ENCODE data around the gene CNOT4.
"Not testable (repeated sequence)": the region's sequence is repeated elsewhere in the genome, so short reads cannot be mapped to it uniquely, and the experiment has no call there.

CNOT4 gene

DNA sequence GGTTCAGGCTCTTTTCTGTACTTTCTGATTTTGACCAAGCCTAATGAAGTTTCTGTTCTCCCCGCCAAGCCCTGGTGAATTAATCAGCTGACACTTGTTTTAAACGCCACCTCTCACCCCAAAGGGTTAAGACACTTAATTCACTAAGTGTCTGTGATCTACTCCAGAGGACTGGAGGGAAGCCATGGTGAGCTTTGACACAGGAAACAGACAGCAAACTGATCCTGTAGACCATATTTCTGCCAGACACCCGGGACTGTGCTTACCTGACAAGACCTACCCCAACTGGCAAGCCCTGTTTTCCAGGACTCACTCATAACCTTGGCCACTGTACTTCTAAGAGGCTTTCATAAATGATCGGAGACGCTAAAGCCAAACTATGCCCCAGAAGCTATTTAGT lies 150.3 kb downstream of the CNOT4 start:
- no peak for DNase-seq (ENCODE audit: low read depth)
- H3K4me3 ChIP-seq (ENCODE audit: low read length): no peak overlapping the region
- TF ChIP-seq CTCF (conservative IDR thresholded peaks at IDR 0.05; ENCODE audit: low read length): no peak

DNA sequence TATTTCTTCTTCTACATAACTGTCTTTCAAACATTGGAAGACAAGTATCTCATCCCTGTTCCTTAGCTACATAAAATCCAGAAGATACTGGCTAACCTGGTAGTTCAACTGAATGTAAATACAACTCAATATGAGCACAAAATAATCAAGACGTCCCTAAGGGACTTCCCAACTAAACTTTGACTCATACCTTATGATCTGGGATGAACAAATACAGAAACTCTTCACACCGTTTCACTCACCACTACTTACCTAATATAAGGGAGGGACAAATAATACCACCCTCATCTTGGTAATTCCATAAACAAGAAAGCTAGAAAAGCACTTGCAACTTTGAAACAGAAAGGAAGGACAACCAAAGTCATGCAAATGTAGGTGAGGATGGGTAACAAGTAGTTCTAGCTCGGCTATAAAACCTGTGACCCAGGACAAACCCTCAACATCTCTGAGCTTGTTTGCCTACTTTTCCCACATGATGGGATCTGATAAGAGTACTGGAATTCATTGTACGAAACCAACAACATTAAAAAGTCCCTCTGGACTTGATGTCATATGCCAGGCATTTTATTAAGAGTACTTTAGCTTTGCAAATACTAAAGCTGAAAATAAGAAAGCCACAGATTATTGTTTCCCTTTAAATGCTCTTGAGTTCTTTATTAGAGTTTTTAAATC lies 154.4 kb downstream of the CNOT4 start:
- no peak for TF ChIP-seq CTCF (conservative IDR thresholded peaks at IDR 0.05; ENCODE audit: low read length)
- H3K4me3 ChIP-seq (ENCODE audit: low read length): no peak overlapping the region
- DNase-seq (ENCODE audit: low read depth): no peak

DNA sequence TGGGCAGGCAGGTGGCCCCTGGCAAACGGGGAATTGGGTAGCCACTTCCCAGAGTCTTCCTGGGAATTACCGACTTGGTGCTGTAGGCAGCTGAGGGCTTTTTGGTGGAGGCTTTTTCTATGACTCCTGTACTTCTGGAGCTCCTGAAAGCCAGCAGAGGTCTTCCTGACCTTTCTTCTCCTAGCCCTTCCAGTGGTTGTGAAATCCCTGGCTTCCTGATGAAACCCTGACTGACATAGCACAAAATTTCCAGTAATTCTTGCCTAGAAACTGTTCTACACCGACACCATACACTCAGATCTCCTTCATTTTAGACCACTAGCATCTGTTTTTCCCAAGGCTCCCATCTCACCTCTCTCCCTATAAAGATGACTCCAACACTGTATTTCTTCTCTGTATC lies 156.1 kb downstream of the CNOT4 start:
- no peak overlapping the region for H3K4me3 ChIP-seq (ENCODE audit: low read length)
- DNase-seq (ENCODE audit: low read depth): no peak
- no peak for TF ChIP-seq CTCF (conservative IDR thresholded peaks at IDR 0.05; ENCODE audit: low read length)

DNA sequence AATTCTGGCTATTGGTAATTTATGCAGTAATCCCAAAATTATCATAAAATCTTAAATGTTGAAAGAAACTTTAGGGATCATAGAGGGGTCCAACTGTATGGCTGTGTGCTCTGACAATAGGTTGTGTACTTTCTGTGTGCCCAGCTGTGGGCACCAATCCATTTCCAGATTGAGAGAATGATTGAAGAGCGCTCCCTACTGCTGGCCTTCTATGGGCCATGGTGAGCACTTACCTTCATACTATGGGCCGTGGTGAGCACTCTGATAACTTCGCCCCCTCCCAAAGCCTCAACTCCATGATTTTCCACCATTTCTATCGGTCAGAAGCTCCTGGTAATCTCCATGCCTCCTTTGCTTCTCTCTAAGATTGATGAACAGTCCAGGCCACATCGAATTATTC lies 157.6 kb downstream of the CNOT4 start:
- no peak overlapping the region for H3K4me3 ChIP-seq (ENCODE audit: low read length)
- no peak for DNase-seq (ENCODE audit: low read depth)
- no peak for TF ChIP-seq CTCF (conservative IDR thresholded peaks at IDR 0.05; ENCODE audit: low read length)

DNA sequence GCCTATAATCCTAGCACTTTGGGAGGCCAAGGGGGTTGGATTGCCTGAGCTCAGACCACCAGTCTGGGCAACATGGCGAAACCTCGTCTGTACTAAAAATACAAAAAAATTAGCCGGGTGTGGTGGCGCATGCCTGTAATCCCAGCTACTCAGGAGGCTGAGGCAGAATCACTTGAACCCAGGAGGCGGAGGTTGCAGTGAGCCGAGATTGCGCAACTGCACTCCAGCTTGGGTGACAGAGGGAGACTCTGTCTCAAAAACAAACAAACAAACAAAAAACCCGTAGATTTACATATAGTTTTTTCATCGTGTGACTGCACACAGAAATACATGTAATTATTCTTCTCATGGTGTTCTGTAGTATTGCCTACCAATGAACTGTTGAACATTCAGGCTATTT lies 158.8 kb downstream of the CNOT4 start:
- not testable (repeated sequence) for DNase-seq (ENCODE audit: low read depth); H3K4me3 ChIP-seq (ENCODE audit: low read length)

DNA sequence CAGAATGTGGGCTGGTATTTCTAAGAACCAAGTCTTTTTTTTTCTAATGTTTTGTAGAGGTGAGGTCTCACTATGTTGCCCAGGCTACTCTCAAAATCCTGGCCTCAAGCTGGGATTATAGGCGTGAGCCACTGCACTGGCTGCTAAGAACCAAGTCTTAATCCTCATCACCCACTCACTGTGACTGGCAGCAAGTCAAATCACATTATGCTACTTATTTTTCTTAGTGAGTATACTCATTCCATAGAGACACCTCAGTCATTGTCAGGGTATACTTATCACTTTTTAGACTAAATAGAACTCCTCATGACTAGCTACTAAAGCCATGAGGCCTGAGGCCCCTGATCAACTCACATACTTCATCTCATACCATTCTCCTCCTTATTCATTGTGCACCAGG lies 160.2 kb downstream of the CNOT4 start:
- no peak for DNase-seq (ENCODE audit: low read depth)
- no peak for TF ChIP-seq CTCF (conservative IDR thresholded peaks at IDR 0.05; ENCODE audit: low read length)

GRCh38 chr7:135348493-135348892 lies 161.4 kb downstream of the CNOT4 start:
- no peak for TF ChIP-seq CTCF (conservative IDR thresholded peaks at IDR 0.05; ENCODE audit: low read length)
- DNase-seq (ENCODE audit: low read depth): no peak
- no peak overlapping the region for H3K4me3 ChIP-seq (ENCODE audit: low read length)

More for the DNA sequence above, 160.2 kb downstream of the CNOT4 start:
- H3K4me3 ChIP-seq (ENCODE audit: low read length): no peak overlapping the region

DNA sequence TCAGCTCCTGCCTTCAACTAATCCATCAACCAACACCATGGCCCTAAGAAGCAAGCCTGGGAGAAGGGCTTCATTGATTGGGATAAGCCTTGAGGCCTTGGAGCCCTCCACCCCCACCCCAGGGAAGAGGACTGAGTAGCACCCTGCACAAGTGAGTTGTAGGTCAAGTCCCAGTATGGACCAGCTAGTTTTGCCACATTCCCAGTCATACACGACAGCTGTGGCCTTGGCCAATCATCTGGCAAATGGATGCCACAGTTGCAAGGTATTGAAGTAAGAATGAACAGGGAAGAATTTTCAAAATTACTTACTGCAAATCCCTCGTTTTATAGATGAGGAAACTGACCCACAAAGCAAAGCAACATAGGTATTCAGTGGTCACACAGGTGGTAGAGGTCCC lies 166.5 kb downstream of the CNOT4 start:
- H3K4me3 ChIP-seq (ENCODE audit: low read length): no peak overlapping the region
- no peak for DNase-seq (ENCODE audit: low read depth)
- TF ChIP-seq CTCF (conservative IDR thresholded peaks at IDR 0.05; ENCODE audit: low read length): no peak
